NOMO-1 treated with DMSO at 0.1 percent for 48 hours (cell line): Measurements from ENCODE around the gene VPS26C.
"Not testable (repeated sequence)": the region's sequence is repeated elsewhere in the genome, so short reads cannot be mapped to it uniquely, and the experiment has no call there.

Experiments
- DNase-seq: peaks from one replicate; lab custom pipeline; 2025; ENCODE audit not compliant: unreplicated experiment; lab: John Stamatoyannopoulos, UW

VPS26C gene

DNA sequence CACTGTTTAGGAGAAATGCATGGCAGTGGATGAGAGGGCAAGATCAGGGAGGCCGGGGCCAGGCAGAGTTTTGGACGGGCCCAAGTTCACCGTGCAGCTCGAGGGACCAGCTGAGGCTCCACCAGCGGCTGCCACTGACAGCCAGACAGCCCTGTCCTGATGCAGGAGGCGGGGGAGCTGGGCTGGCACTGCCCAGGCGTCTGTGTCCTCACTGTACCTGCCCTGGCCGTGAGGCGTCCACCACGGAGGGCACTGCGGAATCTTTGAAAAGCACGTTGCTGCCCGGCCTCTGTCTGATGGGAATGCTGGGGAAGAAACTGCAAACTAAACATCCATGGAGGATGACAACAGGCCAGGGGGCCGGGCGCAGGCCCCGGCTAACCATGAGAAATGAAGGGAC is 35.5 kb downstream of the VPS26C start:
- no peak for DNase-seq

DNA sequence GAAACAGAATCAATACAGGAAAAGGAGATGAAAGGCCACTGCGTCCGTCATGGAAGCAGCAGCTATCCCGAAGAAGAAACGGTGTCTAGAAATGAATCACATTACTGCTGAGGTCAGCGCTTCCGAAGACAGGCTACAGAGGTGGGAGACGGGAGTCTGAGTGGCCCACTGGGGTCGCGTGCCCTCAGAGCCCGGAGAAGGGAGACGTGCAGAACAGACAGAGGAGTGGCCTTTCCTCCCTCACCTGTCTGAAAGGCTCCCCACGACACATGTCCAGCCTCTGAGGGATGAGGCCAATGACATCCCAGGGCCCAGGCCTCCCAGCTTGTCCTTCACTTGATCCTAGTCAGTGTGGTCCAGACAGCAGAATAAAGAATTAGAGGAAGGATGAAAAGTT is 35.9 kb downstream of the VPS26C start:
- no peak for DNase-seq

DNA sequence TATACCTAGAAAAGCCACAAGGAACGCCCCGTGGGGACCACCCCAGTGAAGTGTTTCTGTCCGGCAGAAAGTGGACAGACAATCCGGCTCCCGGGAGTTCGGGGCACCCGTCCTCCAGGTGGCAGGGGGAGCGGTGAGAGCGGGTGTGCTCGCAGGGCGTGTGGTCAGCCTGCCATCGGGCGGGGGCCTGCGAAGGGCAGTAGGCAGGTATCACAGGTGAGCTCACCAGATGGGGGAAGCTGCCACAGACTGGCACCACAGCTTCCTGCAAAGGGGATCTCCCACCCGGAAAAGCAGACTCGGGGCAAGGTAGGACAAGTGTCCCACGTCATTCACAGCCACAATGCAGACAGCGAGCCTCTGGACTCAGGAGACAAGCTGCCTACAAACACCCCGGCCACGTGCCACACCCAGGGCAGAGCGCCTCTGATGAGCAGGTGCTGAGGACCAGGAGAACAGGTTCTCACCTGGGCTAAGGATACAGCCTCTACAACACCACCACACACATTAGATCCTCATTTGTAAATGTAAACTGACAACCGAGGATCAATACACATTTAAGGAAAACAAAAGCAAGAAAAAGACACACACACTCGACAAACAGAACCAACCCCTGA is 36.4 kb downstream of the VPS26C start:
- DNase-seq, result no peak

DNA sequence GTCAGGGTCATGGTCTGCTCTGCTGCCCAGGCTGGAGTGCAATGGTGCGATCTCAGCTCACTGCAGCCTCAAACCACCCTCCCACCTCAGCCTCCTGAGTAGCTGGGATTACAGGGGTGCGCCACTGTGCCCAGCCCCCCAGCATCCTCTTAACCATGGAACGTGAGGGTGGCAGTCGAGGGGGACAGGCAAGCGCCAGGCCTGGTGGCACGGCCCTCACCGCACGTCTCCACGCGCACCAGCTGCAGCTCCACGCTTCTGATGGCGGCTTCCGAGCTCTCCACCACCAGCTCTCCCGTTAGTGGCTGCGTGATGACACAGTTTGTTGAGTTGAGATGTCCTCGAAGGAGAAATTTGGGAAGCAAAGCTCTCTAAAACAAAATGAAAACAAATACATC is 39.1 kb downstream of the VPS26C start:
- no peak for DNase-seq

DNA sequence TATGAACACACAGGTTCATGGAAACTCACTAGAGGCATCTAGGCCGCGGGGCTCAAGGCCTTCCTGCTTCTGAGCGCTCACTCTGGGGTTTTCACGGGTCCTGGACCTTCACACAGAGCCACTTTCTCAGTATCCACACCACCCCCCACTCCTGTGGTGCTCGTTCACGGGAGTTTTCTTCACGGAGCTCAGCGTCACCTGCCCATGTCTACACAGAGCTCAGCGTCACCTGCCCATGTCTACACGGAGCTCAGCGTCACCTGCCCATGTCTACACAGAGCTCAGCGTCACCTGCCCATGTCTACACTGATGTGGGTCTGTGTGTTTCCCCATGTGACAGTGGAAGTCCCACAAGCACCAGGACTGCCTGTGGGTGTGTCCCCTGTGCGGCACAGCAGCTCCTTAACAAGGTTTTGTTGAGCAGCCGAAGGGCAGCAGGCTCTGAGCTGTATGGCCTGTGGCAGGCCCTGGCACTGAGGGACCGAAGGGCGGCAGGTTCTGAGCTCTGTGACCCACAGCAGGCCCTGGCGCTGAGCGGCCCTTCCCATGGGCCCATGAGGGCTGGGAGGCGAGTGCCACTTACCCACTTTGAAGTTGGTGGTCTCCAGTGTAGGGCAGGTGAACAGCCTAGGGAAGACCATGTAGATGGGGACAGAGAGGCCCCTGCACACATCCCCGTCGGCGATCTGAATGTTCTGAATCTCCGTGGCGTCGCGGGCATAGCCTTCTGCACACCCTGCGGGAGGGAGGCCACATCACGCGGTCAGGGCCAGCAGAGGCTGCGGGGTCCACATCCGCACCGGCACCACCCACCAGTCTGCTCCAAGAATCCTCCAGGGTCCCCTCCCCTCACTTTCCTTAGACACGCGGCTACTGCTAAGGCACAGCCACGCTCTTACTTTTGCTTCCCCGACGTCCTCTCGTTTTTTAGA is 39.8 kb downstream of the VPS26C start:
- DNase-seq, result no peak

DNA sequence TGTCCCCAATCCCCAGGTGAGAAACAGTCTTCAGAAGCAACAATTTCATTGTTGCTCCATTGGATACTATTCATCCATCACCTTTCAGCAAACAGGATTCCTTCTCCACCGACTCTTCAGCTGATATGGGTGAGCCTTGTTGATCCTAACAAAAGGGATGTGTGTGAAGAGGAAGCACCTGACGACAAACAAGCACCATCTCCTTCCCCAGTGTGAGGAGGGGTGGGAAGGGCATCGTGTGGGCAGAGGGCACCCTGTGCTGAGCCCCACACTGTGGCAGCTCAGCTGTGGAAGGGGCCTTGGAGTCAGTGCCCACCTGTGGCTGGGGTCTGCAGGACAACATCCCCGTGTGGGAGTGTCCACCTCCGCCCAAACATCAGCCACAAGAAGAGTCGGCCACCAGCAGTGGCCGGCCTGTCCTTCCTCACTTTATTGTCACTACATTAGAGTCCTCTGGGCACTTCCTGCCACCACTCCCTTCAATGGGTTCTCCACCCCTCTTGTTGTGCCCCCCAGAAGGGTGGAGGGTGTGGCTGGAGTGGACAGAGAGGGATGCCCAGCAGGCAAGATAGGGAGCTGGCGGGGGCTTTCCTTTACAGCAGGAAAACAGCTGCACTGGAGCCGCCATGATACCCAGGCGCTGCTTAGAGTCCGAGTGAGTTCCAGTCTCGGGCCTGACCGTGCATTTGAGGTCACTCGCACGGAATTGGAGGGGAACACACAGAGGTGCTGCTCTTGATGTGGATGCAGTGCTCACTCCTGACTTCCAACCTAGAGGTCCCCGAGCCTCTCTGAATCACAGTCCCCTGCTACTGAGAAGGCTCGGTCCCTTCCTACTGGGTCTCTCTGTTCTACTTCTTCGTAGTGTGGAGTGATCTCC is 40.9 kb downstream of the VPS26C start:
- DNase-seq, result no peak

DNA sequence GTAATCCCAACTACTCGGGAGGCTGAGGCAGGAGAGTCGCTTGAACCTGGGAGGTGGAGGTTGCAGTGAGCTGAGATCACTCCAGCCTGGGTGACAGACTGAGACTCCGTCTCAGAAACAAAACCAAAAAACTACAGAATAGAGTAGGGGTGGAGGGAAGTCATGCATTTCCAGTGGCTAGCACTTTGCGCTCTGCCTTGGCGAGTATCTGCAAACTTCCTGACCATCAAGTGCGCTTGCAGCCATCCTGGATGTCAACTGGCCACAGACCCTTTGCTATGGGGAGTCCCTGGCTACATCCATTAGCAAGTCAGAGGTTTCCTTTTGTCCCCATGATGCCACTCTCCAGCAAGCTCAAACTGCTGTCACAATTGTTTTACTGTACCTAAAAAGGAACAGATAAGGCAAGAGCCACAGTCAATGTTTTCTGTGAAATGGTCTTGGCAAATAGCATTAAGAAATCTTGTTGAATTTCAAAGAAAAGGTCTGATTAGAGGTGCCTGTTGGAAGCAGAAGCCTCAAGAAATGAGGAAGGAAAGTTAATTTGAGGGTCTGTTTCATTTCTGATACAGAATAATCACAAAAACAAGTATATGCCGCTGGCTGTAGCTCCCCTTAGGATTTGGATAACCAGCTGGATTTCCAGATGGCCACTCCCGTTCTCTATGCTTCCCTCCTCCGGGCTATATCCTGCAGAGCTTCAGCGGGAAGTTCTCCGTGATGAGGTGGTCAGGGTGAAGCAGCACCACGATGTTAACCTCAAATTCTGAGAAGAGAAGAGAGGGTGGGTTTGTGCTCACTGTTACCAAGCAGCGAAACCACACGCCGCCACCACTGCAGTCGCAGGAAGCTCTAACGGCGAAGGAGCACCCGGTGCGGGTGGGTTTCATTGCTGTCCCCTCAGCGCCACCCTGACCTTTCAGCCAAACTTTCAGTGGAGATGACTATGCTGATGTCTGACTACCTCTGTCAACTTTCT is 42.0 kb downstream of the VPS26C start:
- no peak for DNase-seq

DNA sequence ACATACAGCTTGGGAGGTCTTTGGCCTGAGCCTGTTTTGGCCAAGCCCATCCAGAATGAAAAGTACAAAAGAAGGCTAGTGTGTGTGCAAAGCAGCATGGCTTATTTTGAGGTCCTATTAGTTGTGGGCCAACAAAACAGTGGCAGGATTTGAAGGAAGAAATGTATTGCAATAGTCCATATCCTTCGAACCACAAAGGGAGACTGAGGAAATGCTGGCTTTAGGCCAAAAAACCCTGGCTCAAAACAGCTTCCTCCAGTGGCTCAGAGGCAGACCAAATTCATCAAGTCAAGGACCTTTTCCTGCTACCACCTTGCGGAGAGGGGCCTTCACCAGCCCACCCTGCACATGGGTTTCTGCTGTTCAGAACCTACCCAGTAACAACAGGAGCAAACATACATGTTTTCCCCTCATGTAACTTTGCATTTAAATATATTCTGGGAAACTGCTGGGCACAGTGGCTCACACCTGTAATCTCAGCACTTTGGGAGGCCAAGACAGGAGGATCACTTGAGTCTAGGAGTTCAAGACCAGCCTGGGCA is 43.3 kb downstream of the VPS26C start:
- DNase-seq, result no peak

DNA sequence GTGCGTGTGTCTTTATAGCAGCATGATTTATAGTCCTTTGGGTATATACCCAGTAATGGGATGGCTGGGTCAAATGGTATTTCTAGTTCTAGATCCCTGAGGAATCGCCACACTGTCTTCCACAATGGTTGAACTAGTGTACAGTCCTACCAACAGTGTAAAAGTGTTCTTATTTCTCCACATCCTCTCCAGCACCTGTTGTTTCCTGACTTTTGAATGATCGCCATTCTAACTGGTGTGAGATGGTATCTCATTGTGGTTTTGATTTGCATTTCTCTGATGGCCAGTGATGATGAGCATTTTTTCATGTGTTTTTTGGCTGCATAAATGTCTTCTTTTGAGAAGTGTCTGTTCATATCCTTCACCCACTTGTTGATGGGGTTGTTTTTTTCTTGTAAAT is 44.9 kb downstream of the VPS26C start:
- not testable (repeated sequence) for DNase-seq

DNA sequence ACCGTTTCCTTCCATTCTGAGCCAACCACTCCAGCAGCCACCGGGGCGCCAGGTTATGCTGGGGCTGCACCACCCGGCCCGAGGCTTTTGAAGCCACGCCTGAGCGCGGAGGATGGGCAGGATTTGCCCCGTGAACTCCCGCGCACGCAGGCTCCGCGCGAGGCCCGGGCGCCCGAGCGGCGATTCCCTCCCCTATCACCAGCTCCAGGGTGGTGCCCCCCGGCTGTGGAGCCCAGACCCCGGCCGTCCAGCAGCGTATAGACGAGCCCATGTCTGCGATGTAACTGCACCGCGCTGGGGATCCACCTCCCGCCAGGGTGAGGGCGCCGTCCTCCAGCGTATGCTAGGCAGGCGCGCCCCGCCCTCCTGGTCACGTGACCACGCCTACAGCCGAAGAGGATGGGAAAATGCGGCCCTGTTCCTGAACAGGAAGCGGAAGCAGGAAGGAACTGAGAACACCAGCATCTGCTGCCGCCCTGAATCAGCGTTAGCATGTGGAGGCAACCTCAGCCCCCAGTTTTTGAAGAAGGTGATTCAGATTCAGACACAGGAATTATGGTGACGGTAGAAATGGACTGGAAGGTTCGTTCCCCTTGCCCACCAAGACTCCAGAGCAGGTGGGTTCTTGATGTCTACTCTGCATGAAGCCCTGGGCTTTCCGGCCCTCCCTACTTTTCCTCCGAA is 46.0 kb downstream of the VPS26C start:
- peak; percentile 95 for DNase-seq

DNA sequence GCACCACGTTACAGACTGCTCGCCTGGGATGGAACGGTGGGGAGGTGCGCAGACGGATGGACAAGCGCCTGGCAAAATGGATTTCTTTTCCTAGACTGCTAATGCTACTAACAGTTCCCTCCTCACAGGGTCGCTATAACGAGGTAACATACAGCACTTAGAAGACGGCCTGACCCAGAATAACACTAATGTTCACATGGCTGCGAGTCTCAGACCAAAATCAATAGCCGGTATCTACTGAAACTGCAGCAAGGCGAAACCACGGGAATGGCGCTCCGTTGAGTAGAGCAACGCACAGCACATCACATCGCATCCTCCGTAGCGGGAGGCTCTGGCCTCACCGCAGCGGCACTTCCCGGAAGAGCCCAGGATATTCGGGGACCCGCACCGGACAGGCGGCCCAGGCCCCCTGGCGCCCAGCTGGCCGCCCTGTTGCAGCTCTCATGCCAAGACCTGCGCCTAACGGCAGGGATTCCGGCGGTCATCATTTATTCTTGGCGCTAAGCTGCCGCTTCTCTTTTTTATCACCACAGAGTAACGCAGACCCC is 46.6 kb downstream of the VPS26C start:
- peak; percentile 34 for DNase-seq

DNA sequence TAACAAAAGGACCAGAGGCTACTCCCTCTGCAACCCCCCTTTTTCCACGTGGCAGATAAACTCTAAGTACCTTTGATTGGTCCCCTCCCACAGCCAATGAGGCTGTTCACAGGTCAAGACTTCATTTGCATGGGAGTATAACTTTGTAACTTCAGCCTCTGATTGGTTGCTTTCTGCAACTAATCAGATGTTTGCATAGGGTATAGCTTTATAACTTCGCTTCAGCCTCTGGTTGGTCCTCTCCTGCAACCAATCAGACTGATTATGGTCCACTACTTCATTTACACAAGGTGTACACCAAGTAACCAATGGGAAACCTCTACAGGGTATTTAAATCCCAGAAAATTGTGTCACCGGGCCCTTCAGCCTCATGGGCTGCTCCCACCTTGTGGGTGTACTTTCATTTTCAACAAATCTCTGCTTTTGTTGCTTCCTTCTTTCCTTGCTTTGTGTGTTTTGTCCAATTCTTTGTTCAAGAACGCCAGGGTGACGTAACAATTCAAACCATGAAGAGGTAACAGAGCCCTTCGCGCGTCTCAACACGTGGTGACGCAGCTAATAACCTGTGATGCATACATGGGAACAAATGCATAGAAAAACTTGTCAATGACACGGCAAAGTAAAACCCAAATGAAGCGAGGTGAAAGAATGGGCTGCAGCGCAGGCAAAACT is 47.2 kb downstream of the VPS26C start:
- no peak for DNase-seq

DNA sequence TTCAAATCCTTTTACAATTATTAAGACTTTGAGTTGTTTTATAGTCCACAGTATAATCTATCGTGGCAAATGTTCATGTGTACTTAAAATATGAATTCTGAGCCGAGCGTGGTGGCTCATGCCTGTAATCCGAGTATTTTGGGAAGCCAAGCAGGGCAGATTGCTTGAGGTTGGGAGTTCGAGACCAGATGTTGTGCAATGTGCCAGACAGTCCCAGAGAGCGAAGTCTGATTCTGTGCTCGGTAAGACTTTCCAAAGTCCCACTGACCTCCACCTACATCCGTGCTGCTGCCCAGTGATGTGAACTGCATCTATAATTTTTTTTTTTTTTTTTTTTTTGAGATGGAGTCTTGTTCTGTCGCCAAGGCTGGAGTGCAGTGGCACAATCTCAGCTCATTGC is 52.2 kb downstream of the VPS26C start:
- no peak for DNase-seq

DNA sequence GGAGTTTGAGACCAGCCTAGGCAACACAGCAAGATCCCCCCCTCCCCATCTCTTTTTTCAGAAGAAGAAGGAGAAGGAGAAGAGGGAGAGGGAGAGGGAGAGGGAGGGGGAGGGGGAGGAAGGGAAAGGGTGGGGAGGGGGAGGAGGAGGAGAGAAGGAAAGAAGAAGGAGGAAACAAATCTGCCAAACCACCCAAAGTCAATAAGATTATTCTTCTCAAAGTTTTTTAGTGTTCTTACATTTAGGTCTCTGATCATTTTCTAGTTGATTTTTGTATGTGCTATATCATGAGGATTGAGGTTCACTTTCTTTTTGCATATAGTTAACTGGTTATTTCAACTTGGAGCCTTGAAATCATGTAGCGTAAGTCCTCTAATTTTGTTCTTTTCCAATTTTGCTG is 56.3 kb downstream of the VPS26C start:
- DNase-seq, result no peak

DNA sequence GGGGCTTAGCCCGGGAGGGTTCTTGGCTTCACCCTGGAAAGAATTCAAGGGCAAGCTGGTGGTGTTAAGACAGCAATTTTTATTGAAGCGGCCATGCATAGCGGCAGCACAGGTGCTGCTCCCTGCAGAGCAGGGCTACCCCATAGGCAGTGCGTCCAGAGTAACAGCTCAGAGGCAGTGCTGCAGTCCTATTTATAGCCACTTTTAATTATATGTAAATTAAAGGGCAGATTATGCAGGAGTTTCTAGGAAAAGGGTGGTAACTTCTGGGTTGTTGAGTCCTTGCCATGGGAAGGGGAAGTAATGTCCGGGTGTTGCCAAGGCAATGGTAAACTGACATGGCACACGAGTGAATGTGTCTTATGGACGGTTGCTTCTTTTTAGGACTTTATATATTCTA is 57.0 kb downstream of the VPS26C start:
- peak; percentile 58 for DNase-seq

DNA sequence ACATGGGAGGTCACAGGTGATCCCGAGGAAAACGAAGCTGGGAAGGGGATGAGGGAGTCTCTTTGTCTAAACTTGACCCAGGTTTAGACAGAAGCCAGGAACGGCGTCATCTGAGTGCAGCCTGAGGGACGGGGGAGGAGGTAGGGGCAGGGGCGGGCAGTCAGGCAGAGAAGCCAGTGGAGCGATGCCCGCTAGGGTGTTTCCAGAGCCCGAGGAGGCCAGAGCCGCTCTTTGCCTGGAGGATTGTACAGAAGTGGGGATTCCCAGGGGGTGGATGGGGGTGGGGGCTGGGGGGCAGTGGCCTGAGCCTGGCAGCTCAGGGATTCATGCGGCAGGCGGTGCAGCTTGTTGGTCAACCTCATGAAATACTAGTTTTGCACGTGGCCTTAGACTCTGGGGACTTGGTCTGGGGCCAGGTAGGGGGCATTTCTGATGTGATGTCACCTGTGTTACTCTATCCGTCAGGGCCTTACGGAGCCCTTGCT is 58.4 kb downstream of the VPS26C start:
- DNase-seq, result no peak

DNA sequence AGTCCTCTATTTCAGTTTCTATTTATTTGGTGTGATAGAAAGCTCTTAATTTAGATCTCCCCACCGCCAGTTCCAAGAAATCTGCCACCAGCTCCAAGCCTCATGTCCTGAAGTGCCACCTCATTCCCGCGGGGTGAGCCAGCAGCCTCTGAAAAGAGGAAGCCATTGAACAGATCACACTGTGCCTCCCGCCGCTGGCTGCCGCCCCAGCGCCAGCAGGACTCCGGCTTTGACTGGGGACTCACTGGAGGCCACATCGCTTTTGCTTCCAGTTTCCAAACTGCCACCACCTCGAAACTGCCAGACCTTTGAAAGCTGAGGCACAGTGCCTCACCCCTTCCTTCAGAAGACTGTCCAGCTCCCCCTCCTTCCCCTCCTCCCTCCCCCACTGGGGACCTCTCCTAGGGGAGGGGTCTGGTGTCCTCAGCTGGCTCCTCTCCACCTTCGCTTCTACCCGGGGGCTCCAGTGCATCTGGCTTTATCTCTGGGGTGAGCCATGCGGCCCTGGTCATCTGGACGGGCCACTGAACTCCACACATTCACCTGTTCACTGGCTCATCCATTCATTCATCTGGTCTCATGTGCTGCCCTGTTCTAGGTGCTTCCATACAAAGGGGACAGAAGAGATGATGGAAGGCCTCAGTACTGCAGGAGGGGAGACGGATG is 58.9 kb downstream of the VPS26C start:
- DNase-seq, result peak; percentile 70

DNA sequence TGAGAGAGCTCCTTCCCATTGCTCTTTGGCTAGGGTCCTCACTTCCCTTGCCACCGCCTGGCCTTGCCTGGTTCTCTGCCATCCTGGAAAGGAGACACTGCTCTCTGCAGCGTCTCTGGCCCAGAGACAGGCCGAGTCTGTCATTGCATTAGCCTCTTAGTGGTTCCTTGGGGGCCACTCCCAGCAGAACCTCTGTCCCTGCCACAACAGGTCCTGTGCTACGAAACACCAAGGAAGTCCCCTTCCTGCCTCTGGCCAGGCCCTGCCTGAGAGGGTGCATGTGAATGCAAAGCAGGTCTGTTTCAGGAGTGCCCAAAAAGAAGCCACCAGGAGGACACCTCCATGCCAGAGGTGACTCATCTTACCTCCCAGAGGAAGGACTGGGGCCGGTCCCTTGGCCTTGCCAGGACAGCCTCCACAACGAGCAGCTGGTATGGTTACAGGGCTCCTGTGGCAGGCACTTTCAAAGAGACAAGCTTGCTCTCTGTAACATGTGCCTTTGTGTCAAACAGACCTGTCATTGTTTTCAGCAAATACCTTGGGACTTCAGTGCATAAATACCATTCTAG is 59.6 kb downstream of the VPS26C start:
- peak; percentile 23 for DNase-seq
